Epidermal melanocyte (primary cell): ENCODE results near the gene FAM168A.

ENCODE experiments used
- DNase-seq: peaks from one replicate; pipeline ENCODE4 v3.0.0; 2011; ENCODE audit warnings: low spot score; ENCODE audit not compliant: insufficient read length

FAM168A gene, protein sequence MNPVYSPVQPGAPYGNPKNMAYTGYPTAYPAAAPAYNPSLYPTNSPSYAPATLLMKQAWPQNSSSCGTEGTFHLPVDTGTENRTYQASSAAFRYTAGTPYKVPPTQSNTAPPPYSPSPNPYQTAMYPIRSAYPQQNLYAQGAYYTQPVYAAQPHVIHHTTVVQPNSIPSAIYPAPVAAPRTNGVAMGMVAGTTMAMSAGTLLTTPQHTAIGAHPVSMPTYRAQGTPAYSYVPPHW

DNA sequence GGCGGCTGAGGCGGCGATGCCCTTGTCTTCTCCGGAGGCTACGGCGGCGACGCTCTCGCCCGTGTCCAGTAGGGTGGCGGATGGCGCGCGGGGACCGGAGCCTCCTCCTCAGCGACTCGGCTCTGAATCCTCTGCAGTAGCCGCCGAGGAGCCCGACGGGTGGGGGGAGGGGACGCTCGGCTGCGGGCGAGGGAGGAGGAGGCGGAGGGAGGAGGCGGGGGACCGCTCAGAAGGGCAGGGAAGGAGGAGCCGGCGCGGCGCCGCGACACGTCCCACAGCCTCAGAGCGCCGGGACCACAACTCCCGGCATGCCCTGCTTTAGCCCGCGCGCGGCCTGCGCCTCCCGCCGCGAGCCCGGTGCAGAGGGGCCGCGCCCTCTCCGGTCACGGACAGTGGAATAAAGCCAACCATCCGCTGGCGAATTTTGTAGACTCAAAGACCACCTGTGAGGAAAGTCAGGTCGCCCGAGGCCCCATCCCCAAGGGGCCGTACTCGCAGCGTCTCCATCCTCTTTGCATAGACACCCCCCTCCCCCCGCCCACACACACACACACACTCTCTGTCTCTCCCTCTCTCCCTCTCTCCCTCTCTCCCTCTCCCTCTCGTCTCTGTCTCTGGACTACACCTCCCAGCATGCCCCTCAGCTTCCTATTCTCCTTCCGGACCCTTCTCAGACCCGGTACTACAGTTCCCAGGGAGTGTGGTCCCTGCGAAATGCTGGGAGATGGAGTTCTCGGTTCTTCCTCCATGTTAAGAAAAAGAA, at the start of gene FAM168A:
Gene FAM168A (minus strand): TSS at position 157 of the 763 bp plus-strand sequence. CDS start 129,638 bp downstream, outside the sequence.
- peak; percentile 97 for DNase-seq

DNA sequence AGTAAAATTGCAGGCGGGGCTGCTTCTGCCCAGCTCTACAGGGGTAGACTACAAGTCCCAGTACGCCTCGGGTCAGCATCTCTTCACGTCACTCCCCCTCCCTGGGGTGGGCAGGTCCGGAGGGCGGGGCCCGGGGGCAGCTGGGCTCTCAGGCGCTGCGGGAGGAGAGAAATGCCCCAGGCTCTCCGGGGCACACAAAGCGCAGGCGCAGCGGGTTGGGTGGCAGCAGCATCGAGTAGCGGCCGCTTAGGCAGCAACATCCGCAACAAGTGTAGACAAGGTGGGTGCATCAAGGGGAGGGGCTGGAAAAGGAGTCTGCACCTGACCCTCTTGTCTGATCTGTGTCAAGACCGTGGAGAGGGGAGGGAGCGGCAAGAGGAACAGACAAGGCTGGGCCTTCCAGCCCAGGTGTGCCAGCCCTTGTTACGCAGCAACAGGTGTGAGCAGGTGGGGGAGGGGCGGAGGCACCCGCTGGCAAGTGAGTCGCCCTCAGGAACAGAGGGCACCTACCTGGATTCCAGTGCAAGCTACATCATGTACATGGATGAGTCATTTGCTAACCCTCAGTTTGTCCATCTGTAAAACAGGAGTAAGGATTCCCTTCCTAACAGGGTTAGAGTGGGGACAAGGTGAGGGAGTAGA, 49.7 kb upstream of the FAM168A start:
- peak; percentile 81 for DNase-seq

DNA sequence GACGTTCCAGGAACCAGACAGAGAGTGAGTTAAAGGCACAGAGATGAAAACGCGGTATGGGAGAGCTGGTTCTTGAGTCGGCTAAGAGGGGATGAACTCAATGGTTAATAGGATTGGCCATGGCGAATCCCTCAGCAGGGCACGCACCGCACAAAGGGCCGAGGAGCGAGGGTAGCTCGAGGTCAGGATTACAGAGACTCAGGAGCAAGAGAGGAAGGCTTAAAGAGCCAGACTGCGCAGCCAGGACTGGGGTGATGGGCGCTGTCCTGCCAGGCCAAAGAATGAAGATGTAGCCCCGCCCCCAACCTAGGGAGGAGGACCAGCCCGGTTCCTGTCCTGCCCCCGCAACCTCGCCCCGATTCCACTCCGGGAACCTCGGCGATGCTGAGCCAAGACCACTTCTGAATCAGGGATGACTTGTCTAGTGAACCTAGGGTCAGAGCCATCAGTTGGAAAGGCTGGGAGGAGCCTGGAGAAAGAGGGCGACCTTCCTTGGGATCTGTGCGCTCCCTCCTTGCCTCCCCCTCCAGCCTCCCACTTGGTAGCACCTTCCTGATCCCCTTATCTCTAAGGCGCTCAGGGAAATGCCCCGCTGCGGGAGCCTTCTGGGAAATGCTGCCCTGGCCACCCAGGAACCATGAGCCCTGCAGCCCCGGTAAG, 48.2 kb upstream of the FAM168A start, which contains the start of gene PLEKHB1:
Gene PLEKHB1 (plus strand): TSS at position 610 of the 660 bp plus-strand sequence. CDS start 28 bp downstream, at position 638.
- no peak for DNase-seq

DNA sequence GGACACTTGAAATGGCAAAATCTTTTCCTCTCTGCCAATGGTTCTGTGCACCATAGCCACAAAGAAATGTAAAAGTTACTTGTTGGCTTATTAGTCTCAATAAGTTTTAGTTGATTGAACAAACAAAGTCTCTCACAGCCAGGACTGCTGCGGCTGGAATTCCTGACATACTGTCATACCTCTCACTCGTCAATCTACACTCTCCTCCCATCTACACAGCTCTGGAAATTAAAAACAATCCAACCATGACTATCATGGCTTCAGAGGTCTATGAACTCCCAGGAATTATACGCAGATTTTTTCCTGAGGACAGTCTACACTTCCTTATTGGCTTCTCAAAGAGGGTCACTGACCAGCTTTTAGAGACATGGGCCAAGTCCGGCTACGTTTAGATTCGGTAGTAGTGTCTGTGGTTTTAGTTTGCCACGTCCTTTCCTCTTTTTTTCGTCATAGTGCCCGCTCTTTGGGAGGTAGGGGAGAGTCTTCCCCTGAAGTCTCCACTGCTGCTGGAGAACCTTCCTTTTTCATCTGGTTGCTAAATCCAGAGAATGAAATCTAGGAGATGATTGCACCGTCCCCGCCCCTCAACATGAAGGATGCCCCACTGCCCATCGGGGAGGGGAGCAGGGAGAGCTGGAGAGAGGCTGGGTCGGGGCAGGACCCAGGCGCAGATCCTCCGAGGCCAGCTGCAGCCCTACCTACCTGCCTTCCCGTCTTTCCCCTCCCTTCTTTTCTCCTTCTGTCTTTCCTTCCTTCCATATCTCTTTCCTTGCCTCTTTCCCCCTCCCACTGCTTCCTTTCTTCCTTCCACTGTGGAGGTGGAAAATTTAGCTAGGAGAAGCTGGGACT, 47.4 kb upstream of the FAM168A start:
- no peak for DNase-seq

DNA sequence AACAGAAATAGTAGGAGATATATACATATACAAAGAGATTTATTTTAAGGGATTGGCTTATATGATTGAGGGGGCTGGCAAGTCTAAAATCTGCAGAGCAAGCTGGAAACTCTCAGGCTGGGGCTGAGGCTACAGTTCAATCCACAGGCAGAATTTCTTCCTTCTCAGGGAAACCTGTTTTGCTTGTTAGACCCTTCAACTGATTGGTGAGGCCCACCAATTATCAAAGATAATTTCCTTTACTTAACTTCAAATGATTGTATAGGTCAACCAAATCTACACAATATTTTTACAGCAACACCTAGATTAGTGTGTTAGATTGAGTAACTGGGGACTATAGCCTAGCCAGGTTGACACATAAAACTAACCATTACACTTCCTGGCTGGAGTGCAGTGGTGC, 43.8 kb upstream of the FAM168A start:
- DNase-seq: no peak

DNA sequence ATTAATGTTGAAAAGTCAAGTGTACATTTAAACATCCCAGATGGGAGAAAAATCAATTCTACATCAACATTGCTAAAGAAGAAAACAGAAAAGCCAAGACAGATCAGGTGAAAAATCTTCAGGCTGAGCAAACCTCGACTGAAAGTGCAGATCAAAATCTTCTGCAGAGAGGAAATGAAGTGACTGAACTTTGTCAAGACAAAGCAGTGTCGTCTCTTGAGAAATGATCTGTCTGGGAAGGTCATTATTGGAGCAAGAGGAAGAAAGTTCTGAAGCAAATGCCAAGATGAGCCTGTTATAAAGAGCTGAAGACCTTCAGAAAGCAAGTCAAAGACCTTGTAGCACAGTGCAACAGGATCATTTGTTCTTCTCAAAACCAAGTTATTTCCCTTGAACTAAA, 42.7 kb upstream of the FAM168A start:
- DNase-seq: no peak

DNA sequence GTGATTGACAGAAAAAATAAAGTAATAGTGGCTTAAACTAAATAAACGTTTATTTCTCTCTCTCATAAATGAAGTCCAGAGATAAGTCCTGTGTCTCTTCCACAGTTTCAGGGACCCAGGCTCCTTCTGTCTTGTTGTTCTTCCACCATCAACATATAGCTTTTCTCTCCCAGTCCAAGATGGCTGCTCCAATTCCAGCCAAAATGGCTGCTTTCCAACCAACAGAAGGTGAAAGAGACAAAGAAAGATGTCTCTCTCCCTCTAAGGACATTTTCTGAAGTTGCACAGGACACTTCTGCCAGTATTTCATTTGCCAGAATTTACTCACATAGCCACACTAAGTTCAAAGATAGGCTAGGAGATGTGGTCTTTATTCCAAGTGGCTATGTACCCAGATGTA, 39.1 kb upstream of the FAM168A start:
- no peak for DNase-seq

DNA sequence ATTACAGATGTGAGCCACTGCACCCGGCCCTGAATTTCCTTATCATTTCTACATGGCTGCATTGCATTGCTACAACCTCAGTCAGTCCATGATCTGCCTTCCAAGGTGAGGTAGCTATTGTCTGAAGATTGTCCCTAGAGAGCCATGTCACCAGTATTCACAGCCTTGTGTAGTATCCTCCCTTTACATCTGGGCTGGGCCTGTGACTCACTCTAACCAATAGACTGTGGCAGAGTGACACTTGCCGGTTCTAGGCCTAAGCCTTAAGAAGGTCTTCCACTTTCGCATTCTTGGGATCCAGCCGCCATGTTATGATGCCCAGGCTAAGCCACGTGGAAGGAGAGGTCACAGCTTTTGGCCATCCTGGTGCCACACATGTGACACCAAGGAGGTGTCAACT, 38.3 kb upstream of the FAM168A start:
- DNase-seq: no peak

DNA sequence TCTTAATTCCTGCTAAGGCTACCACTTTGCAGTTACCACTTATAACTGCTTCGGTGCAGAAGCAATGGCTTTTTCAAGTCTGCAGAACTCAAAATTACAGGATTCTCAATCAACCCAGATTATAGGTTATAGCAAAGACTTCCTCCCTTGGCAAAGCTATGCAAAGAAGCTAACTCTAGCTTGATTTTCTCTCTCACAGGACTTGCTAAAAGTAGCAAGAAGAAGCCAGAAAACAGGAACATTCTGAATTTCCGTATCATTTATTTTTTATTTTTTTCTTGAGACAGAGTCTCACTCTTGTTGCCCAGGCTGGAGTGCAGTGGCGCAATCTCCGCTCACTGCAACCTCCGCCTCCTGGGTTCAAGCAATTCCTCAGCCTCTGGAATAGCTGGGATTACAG, 37.8 kb upstream of the FAM168A start:
- DNase-seq: no peak

DNA sequence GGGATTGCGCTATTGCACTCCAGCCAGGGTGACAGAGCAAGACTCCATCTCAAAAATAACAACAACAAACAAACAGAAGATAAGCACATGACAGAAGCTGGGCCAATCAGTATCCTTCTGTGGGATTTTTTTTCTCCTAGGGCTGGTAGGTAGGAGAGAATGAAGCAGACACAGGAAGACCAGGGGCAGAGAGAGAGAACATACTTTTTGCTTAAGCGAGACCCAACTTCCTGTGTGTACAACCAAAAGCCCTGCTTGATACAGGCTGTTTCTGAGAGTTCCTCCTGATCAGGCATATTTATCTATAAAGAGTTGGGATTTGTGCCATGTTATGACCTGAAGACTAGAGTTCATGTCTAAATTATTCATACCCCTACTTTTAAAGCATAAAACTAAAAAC, 36.1 kb upstream of the FAM168A start:
- no peak for DNase-seq

DNA sequence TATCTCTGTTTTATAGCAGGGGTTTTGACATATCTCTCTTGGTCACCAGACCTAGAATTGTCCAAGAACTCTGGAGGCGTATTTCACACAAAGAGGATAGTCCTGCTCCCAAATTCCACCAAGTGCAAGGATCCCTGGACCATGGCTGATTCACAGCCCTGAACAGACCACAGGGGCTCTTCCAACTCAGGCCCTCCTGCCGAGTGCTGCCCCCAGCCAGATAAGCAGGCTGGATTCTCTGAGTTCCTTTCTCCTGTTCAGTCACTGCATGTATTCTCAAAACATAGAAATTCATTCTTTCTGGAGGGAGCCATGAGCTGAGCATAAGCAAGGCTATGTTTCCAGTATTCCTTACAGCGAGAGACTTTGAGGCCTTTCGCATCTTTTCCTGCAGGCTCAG, 35.1 kb upstream of the FAM168A start:
- no peak for DNase-seq

DNA sequence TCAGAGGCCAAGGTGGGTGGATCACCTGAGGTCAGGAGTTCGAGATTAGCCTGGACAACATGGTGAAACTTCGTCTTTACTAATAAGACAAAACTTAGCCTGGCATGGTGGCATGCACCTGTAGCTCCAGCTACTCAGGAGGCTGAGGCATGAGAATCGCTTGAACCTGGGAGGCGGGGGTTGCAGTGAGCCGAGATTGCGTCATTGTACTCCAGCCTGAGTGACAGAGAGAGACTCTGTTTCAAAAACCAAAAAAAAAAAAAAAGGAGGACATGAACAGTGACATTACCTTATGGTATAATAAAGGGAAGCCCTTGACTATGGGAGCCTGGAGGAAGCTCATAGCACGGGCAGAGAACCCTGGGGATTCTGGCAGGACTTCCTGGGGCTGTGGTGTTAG, 32.0 kb upstream of the FAM168A start:
- no peak for DNase-seq

DNA sequence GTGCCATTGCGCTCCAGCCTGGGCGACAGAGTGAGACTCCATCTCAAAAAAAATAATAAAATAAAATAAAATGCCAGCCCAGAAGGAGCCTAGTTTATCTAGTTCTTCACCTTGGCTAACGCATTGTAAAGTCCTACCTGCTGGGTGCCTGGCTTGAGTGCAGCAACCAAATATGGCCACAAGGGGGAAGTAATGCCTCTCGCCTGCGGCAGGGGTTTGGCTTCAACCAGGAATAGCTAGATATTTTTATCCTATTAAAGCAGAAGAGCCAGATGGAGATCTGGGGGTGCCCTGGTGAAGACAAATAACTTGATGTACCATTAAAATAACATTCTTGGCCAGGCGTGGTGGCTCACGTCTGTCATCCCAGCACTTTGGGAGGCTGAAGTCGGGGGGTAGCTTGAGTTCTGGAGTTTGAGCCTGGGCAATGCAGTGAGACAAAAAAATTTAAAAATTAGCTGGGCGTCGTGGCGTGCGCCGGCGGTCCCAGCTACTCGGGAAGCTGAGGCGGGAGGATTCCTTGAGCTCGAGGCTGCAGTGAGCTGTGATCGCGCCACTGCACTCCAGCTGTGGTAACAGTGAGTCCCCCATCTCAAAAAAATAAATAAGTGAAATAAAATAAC, 27.9 kb upstream of the FAM168A start:
- DNase-seq: peak; percentile 88

DNA sequence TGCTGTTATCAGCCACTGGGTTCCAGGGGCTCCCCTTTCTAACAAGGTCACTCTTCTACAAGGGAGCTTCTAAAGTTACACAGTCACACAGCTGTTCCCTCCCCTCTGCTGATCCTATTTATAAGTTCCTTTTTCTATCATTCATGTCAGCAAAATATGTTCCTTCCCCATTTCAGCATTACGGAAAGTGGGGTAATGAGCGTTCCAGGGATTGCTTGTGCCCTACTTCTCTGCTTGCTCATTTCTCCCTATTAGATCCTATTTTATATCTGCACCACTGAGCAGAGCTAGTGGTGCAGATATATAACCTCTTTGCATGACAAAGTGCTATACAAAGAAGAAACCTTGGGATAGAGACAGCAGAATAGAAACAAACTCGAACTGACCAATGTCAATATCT, 25.8 kb upstream of the FAM168A start:
- no peak for DNase-seq

DNA sequence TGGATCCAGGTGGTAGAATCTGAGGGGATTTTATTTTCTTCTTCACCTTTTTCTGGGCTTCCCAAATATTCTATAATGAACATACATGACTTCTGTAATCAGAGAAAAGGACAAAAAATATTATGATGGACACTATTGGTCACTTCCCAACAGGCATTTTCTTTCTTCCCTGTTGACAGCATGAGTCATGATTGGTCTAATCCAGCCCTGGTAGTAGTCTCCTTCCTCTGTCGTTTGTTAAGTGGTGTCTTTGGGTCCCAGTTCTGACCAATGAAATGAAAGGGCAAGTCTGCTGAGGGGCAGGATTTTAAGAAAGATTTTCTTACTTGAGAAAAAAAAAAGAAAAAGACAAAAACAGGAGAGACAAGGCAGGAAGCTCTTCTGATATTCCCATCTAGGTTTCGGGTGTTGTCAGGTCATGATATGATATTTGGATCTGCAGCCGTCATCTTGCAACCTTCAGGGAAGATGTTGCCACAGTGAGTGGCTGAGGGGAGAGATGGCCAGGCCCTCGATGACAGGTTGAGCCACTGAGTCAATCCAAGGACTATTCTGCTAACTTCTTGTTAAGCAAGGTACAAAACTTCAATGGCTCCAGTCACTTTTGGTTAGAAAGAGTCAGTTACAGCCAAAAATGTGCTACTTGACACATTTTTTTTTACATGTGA, 25.1 kb upstream of the FAM168A start:
- no peak for DNase-seq

DNA sequence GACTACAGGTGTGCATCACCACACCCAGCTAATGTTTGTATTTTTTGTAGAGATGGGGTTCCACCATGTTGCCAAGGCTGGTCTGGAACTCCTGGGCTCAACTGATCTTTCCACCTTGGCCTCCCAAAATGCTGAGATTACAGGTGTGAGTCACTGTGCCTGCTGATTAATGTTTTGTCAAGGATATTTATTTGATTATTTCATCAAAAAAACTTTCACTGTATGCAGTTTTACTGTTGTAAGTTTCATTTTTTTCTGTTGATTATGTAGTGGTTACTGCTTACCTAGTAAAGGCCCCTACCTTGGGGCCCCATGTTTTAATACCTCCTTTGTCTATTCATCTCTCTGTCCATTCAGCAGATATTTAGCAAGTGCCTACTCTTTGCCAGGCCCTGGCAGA, 16.7 kb upstream of the FAM168A start:
- DNase-seq: no peak

DNA sequence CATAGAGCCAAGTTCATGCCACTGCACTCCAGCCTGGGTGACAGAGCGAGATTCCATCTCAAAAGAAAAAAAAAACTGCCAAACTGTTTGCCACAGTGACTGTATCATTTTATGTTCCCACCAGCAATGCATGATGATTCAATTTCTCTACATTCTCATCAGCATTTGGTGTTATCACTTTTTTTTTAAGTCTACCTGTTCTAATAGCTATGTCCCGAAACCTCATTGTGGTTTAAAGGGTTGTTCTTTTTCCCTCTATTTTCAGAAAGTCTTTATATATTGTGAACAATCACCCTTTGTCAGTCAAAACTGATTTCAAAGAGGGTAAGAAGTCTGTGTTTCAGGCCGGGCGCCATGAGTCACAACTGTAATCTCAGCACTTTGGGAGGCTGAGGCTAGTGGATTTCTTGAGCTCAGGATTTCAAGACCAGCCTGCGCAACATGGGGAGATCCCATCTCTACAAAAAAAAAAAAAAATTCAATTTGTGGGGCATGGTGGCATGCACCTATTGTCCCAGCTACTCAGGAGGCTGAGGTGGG, 14.8 kb upstream of the FAM168A start:
- DNase-seq: no peak

DNA sequence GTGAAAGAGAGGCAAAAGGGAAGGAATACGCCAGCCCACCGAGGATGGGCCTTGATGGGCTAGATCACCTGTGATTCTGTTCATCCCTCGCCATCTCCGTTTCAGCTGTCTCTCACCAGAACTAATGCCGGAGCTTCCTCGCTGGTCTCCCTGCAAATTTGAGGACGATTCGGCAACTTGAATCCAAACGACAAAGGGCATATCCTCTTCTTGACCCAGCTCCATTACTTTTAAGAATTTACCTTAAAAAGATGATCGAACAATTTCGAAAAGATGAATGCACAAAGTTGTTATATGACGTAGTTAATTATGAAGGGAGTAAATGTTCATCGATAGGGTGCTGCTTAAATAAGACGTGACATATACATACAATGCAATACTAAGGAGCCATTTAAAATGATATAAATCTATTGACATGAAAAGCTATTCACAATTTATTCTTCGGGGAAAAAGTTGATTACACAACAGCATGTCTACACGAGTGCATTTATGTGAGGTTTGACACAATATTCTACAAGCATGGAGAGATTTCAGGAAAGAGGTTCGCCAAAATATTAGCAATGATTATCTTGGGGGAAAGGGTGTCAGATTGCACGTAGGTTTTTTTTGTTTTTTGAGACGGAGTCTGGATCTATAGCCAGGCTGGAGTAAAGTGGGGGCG, 937 bp upstream of the FAM168A start:
- DNase-seq: no peak

DNA sequence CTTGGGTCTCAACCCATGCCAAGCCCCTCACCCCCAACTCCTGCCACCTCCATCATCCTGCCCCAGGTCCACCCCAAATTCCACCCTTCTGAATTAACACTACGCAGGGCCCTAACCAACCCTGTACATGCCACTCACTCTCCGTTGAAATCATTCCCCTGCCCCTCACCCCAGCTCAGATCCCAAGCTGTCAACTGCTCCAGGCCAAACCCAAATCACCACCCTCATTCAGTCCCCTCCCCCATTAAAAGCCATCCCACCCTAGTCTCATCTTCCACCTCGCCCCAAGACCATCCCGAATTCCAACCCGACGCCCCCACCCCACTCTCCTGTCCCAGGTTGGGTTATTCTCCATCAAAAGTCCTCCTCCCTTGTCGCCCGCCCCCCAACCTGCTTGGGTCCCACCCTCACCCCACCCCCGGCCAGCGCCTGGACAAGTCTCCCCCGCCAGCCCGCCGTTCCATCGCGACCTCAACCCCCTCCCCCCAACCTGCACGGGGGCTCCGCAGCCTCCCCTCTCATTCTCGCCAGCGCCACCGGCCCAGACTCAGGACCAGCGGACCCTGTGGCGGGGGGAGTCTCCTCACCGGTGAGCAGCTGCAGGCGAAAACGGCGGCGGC, 466 bp downstream of the FAM168A start:
- no peak for DNase-seq
